ENCODE results near the gene EPO. TPM values are rescaled to one million over a fixed set of nuclear protein-coding genes. Genes with fewer than 3 reads are reported as not detected.

EPO gene
- total RNA-seq, 2 experiments from 2014 or later, result not detected

DNA sequence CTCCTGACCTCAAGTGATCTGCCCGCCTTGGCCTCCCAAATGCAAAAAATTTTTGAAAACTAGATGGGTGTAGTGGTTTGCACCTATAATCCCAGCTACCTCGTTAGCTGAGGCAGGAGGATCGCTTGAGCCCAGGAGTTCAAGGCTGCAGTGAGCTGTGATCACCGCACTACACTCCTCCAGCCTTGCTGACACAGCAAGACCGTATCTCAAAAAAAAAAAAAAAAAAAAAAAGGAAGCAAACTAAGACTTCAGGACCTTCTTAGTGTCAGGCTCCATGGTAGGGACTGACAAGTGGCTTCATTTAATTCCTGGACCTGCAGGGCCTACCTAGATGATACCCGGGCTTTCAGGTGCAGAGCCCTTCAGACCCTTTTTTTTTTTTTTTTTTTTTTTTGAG is 11.9 kb upstream of the EPO start:
- ChIA-PET POLR2A (no interaction called here), CTCF (no interaction called here)
- intact Hi-C loops (cut with DNase I, micrococcal nuclease), result loop anchor here (5.0 to 10.0 kb wide), 4 partner anchors 129 to 454 kb away; partner anchors contain the start of gene TRIM56 (in 1 of the 2)
- H3K27me3 Mint-ChIP-seq, result no peaks in the 10 kb centered on the region
- H3K4me1 ChIP-seq (ENCODE audit: insufficient read depth, low read length), result peaks cover 24% of the 10 kb centered on the region
- H3K36me3 ChIP-seq (ENCODE audit: insufficient read depth, low read length), result no peaks in the 10 kb centered on the region
- TF ChIP-seq, protein P1, sequence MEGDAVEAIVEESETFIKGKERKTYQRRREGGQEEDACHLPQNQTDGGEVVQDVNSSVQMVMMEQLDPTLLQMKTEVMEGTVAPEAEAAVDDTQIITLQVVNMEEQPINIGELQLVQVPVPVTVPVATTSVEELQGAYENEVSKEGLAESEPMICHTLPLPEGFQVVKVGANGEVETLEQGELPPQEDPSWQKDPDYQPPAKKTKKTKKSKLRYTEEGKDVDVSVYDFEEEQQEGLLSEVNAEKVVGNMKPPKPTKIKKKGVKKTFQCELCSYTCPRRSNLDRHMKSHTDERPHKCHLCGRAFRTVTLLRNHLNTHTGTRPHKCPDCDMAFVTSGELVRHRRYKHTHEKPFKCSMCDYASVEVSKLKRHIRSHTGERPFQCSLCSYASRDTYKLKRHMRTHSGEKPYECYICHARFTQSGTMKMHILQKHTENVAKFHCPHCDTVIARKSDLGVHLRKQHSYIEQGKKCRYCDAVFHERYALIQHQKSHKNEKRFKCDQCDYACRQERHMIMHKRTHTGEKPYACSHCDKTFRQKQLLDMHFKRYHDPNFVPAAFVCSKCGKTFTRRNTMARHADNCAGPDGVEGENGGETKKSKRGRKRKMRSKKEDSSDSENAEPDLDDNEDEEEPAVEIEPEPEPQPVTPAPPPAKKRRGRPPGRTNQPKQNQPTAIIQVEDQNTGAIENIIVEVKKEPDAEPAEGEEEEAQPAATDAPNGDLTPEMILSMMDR (IDR thresholded peaks at IDR 0.05), result no peak
- H3K4me3 ChIP-seq (ENCODE audit: low read length), result no peak overlapping the region
- H3K9me3 Mint-ChIP-seq, result no peaks in the 10 kb centered on the region
- no peak for ATAC-seq (ENCODE audit: poor library complexity)
- H3K36me3 Mint-ChIP-seq (ENCODE audit: low read depth), result peaks cover 9% of the 10 kb centered on the region
- DNase-seq, result no peak
- H3K9me3 ChIP-seq (ENCODE audit: control insufficient read depth in 1 of 2, insufficient read depth in 1 of 2, low read length in 2 of 2), result no peaks in the 10 kb centered on the region
- peaks cover 14% of the 10 kb centered on the region for H3K4me1 Mint-ChIP-seq (ENCODE audit: low read depth)
- no peaks in the 10 kb centered on the region for H3K27me3 ChIP-seq (ENCODE audit: control insufficient read depth in 1 of 2, insufficient read depth in 2 of 2, low read length in 2 of 2)
- H3K4me3 Mint-ChIP-seq, result peak overlapping the region; percentile 30
- H3K27ac Mint-ChIP-seq, result no peak overlapping the region
- H3K27ac ChIP-seq (ENCODE audit: low read depth in 1 of 2, low read length in 2 of 2), result no peak overlapping the region

DNA sequence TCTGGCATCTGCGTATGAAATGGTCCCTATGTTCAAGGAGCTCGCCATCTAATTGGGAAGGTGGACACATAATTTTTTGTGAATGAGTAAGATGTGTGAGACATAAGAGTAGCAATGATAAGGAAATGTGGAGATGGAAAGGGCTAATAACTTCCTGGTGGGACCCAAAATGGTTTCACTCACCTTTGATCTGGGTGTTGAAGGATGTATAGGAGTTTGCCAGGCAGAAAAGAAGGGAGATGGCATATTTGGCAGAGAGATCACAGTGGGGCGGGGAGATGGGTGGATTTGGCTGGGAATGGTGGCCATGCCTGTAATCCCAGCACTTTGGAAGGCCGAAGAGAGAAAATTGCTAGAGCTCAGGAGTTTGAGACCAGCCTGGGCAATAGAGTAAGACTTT is 9.8 kb upstream of the EPO start:
- CTCF ChIA-PET, result no interaction called here

DNA sequence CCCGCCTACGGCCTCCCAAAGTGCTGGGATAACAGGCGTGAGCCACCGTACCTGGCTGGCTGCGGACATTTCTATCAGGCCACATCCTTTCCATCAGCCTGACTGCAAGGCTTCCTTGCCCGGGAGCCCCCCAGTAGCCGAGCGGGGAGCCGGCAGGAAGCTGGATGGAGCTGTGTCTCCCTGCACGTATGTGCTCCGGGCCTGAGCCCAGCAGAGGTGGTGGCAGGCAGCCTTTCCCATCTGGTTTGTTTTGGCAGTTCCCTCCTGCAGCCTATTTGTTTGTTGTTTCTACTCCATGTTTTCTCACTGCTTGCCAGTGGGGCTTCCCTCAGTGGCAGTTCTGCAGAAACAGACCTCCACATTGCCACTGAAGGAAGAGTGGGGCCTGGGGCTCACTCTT is 8.9 kb upstream of the EPO start:
- ChIA-PET POLR2A (no interaction called here), CTCF (interaction anchor here (0.8 kb wide), 1 partner anchor 102 kb away, joined by 3 read pairs; no protein-coding TSS in a partner anchor)
- no peak overlapping the region for H3K27ac ChIP-seq (ENCODE audit: low read depth in 1 of 2, low read length in 2 of 2)
- peaks cover 8% of the 10 kb centered on the region for H3K4me1 Mint-ChIP-seq (ENCODE audit: low read depth)
- H3K27me3 Mint-ChIP-seq, result no peaks in the 10 kb centered on the region
- no peak overlapping the region for H3K27ac Mint-ChIP-seq
- H3K9me3 Mint-ChIP-seq, result no peaks in the 10 kb centered on the region
- DNase-seq (no peak), ATAC-seq (ENCODE audit: poor library complexity) (no peak)
- TF ChIP-seq, protein P1 (IDR thresholded peaks at IDR 0.05), result no peak
- no peak overlapping the region for H3K4me3 ChIP-seq (ENCODE audit: low read length)
- H3K36me3 Mint-ChIP-seq (ENCODE audit: low read depth), result peaks cover 1% of the 10 kb centered on the region
- no peaks in the 10 kb centered on the region for H3K27me3 ChIP-seq (ENCODE audit: control insufficient read depth in 1 of 2, insufficient read depth in 2 of 2, low read length in 2 of 2)
- no peak overlapping the region for H3K4me3 Mint-ChIP-seq
- H3K9me3 ChIP-seq (ENCODE audit: control insufficient read depth in 1 of 2, insufficient read depth in 1 of 2, low read length in 2 of 2), result no peaks in the 10 kb centered on the region
- H3K4me1 ChIP-seq (ENCODE audit: insufficient read depth, low read length), result peaks cover 11% of the 10 kb centered on the region
- H3K36me3 ChIP-seq (ENCODE audit: insufficient read depth, low read length), result no peaks in the 10 kb centered on the region
- intact Hi-C loops (cut with DNase I, micrococcal nuclease), result no loop called here

More for the DNA sequence above, 9.8 kb upstream of the EPO start:
- ATAC-seq (ENCODE audit: poor library complexity) (no peak), DNase-seq (no peak)
- intact Hi-C loops (cut with DNase I, micrococcal nuclease), result no loop called here
- no peaks in the 10 kb centered on the region for H3K27me3 Mint-ChIP-seq
- no peaks in the 10 kb centered on the region for H3K27me3 ChIP-seq (ENCODE audit: control insufficient read depth in 1 of 2, insufficient read depth in 2 of 2, low read length in 2 of 2)
- TF ChIP-seq, protein P1 (IDR thresholded peaks at IDR 0.05), result no peak
- no peak overlapping the region for H3K27ac ChIP-seq (ENCODE audit: low read depth in 1 of 2, low read length in 2 of 2)
- H3K4me1 ChIP-seq (ENCODE audit: insufficient read depth, low read length), result peaks cover 16% of the 10 kb centered on the region
- H3K4me1 Mint-ChIP-seq (ENCODE audit: low read depth), result peaks cover 14% of the 10 kb centered on the region
- no peaks in the 10 kb centered on the region for H3K9me3 ChIP-seq (ENCODE audit: control insufficient read depth in 1 of 2, insufficient read depth in 1 of 2, low read length in 2 of 2)
- H3K36me3 ChIP-seq (ENCODE audit: insufficient read depth, low read length), result no peaks in the 10 kb centered on the region
- no peak overlapping the region for H3K27ac Mint-ChIP-seq
- H3K4me3 Mint-ChIP-seq, result no peak overlapping the region
- no peaks in the 10 kb centered on the region for H3K9me3 Mint-ChIP-seq
- POLR2A ChIA-PET, result no interaction called here
- peaks cover 9% of the 10 kb centered on the region for H3K36me3 Mint-ChIP-seq (ENCODE audit: low read depth)
- H3K4me3 ChIP-seq (ENCODE audit: low read length), result no peak overlapping the region

Data from CD4-positive, alpha-beta T cell (primary cell).